SK-N-MC (cell line): ENCODE measurements around the gene CPZ.
"Not testable (repeated sequence)": the region's sequence is repeated elsewhere in the genome, so short reads cannot be mapped to it uniquely, and the experiment has no call there.

Experiments
- DNase-seq: peaks from one replicate; pipeline ENCODE4 v3.0.0-alpha.2; 2011; ENCODE audit warnings: low read depth, low spot score
- H3K27ac ChIP-seq: fragments of 200-600 bp; sonication (generic); 2 replicates; pipeline ENCODE4 v1.5.1; 2016; ENCODE audit warnings: mixed run types
- H3K36me3 ChIP-seq: fragments of 200-600 bp; sonication (generic); 2 replicates; pipeline ENCODE4 v1.6.1; 2017; ENCODE audit warnings: antibody characterized with exemption, low read length, mixed read lengths; ENCODE audit not compliant: insufficient read depth
- H3K4me3 ChIP-seq: fragments of 200-600 bp; sonication (generic); 2 replicates; pipeline ENCODE4 v1.5.1; 2016
- H3K9ac ChIP-seq: fragments of 200-600 bp; sonication (generic); 2 replicates; pipeline ENCODE4 v1.8.0; 2017; ENCODE audit warnings: mixed run types, mixed read lengths; ENCODE audit not compliant: insufficient read length
- H3K9me3 ChIP-seq: fragments of 200-600 bp; sonication (generic); 2 replicates; pipeline ENCODE4 v1.6.1; 2017; ENCODE audit warnings: low read depth, mild to moderate bottlenecking, antibody characterized with exemption, low read length, moderate library complexity, mixed read lengths
- EZH2 ChIP-seq: fragments of 200-600 bp; sonication (generic); IDR thresholded peaks from one replicate; pipeline ENCODE4 v1.6.1; 2017; ENCODE audit warnings: antibody characterized with exemption
- FOXP2 ChIP-seq: optimal IDR thresholded peaks from 2 replicates; pipeline ENCODE3; 2011; ENCODE audit warnings: mild to moderate bottlenecking, moderate library complexity; ENCODE audit not compliant: insufficient read depth; ENCODE audit errors: extremely low read length, control extremely low read depth
- POLR2AphosphoS5 ChIP-seq: IDR thresholded peaks from 2 replicates; pipeline ENCODE4 v1.6.1; 2012; ENCODE audit warnings: mild to moderate bottlenecking, low read depth, low read length, borderline replicate concordance

Gene CPZ

GRCh38 chr4:8615921-8616787, 23.6 kb downstream of the CPZ start:
- Histone ChIP-seq H3K36me3 (no peaks in the 10 kb centered on the region), H3K9ac (no peak overlapping the region), H3K9me3 (no peaks in the 10 kb centered on the region), H3K4me3 (no peak overlapping the region), H3K27ac (no peak overlapping the region)
- no peak for DNase-seq
- TF ChIP-seq FOXP2 (no peak), EZH2 (no peak), POLR2AphosphoS5 (no peak)

- no peak overlapping the region for H3K27ac ChIP-seq
- TF ChIP-seq FOXP2, result no peak
- no peak for TF ChIP-seq POLR2AphosphoS5
- no peak for TF ChIP-seq EZH2
- DNase-seq, result no peak
- no peak overlapping the region for H3K9ac ChIP-seq
- H3K36me3 ChIP-seq, result no peaks in the 10 kb centered on the region
- no peak overlapping the region for H3K4me3 ChIP-seq
- H3K9me3 ChIP-seq, result no peaks in the 10 kb centered on the region
These were observed 24.3 kb downstream of the CPZ start for GRCh38 chr4:8616831-8617230.

- no peak overlapping the region for H3K9ac ChIP-seq
- no peaks in the 10 kb centered on the region for H3K9me3 ChIP-seq
- DNase-seq, result no peak
- no peak overlapping the region for H3K4me3 ChIP-seq
- H3K36me3 ChIP-seq, result no peaks in the 10 kb centered on the region
- TF ChIP-seq FOXP2 (no peak), EZH2 (no peak), POLR2AphosphoS5 (no peak)
- H3K27ac ChIP-seq, result no peak overlapping the region
These were observed 25.0 kb downstream of the CPZ start for GRCh38 chr4:8617486-8618040.

- no peak overlapping the region for H3K4me3 ChIP-seq
- no peak for TF ChIP-seq POLR2AphosphoS5
- no peak for TF ChIP-seq FOXP2
- no peak for TF ChIP-seq EZH2
- no peaks in the 10 kb centered on the region for H3K36me3 ChIP-seq
- H3K27ac ChIP-seq, result no peak overlapping the region
- no peak overlapping the region for H3K9ac ChIP-seq
- DNase-seq, result no peak
- no peaks in the 10 kb centered on the region for H3K9me3 ChIP-seq
These were observed 25.9 kb downstream of the CPZ start for GRCh38 chr4:8618421-8618820.

GRCh38 chr4:8618961-8619720, 26.6 kb downstream of the CPZ start:
- no peak overlapping the region for H3K9ac ChIP-seq
- no peaks in the 10 kb centered on the region for H3K9me3 ChIP-seq
- TF ChIP-seq POLR2AphosphoS5 (no peak), FOXP2 (no peak), EZH2 (no peak)
- no peak overlapping the region for H3K4me3 ChIP-seq
- H3K36me3 ChIP-seq, result no peaks in the 10 kb centered on the region
- no peak for DNase-seq
- H3K27ac ChIP-seq, result no peak overlapping the region

GRCh38 chr4:8621135-8621534, 28.6 kb downstream of the CPZ start:
- H3K27ac ChIP-seq, H3K36me3 ChIP-seq, H3K4me3 ChIP-seq, H3K9ac ChIP-seq, DNase-seq, H3K9me3 ChIP-seq: not testable (repeated sequence)

- not testable (repeated sequence) for H3K9me3 ChIP-seq, DNase-seq, H3K27ac ChIP-seq, H3K36me3 ChIP-seq, H3K9ac ChIP-seq, H3K4me3 ChIP-seq
These were observed 32.2 kb downstream of the CPZ start for GRCh38 chr4:8624601-8625272.

- not testable (repeated sequence) for H3K36me3 ChIP-seq, H3K27ac ChIP-seq, DNase-seq, H3K9ac ChIP-seq, H3K4me3 ChIP-seq, H3K9me3 ChIP-seq
These were observed 37.8 kb downstream of the CPZ start for GRCh38 chr4:8630240-8630905.

- not testable (repeated sequence) for DNase-seq, H3K9ac ChIP-seq, H3K27ac ChIP-seq, H3K36me3 ChIP-seq, H3K4me3 ChIP-seq, H3K9me3 ChIP-seq
These were observed 39.3 kb downstream of the CPZ start for GRCh38 chr4:8631896-8632295.

GRCh38 chr4:8634773-8635172, 42.2 kb downstream of the CPZ start:
- not testable (repeated sequence) for H3K9me3 ChIP-seq, H3K4me3 ChIP-seq, H3K9ac ChIP-seq, DNase-seq, H3K36me3 ChIP-seq, H3K27ac ChIP-seq

- not testable (repeated sequence) for H3K9ac ChIP-seq, H3K36me3 ChIP-seq, H3K27ac ChIP-seq, H3K4me3 ChIP-seq, DNase-seq, H3K9me3 ChIP-seq
These were observed 43.5 kb downstream of the CPZ start for GRCh38 chr4:8635897-8636554.
